Measurements from ENCODE around the gene EIPR1. TPM values are rescaled to one million over a fixed set of nuclear protein-coding genes. Genes with fewer than 3 reads are reported as not detected.
A peak's percentile ranks its signal among the peaks of the same experiment; 100 is the strongest.

The EIPR1 gene
- total RNA-seq, 4 donors from 2014 or later, result 13.8 to 19.0 (median 15.3) TPM

DNA sequence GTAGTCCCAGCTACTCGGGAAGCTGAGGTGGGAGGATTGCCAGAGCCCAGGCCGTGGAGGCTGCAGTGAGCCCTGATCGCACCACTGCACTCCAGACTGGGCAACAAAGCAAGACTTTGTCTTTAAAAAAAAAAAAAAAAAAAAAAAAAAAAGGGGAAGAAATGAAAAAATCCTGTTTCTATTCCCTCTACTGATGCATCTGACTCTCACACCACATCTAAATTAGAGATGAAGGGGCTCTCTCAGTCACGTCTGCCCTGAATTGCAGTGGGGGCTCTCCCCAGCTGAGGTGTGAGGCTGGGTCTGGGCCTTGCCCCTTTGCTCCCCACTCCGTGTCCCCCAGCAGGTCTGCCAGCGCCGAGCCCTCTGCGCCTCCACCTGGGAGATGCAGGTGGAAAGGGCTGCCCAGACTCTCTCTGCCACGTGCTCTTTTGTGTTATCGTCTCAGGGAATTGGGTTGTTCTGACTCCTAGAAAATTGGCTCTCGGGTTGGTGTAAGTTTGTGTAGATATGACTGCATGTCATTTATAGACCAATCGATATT, 32.1 kb upstream of the EIPR1 start:
- no peak for DNase-seq (ENCODE audit: extremely low spot score)
- Histone ChIP-seq H3K4me1 (peaks cover 0 to 15% (median 11%) of the 10 kb centered on the region in 4 donors), H3K36me3 (peaks cover 0 to 33% (median 8%) of the 10 kb centered on the region in 4 donors), H3K4me3 (no peak overlapping the region), H3K27ac (replicated peaks in 1 of 4) (no peak overlapping the region), H3K27me3 (no peaks in the 10 kb centered on the region), H3K9me3 (no peaks in the 10 kb centered on the region)
- TF ChIP-seq POLR2AphosphoS5 (IDR thresholded peaks at IDR 0.05) (no peak), EP300 (IDR thresholded peaks at IDR 0.05) (no peak), POLR2A (IDR thresholded peaks at IDR 0.05; ENCODE audit: low read depth) (no peak)
- TF ChIP-seq, protein P1, sequence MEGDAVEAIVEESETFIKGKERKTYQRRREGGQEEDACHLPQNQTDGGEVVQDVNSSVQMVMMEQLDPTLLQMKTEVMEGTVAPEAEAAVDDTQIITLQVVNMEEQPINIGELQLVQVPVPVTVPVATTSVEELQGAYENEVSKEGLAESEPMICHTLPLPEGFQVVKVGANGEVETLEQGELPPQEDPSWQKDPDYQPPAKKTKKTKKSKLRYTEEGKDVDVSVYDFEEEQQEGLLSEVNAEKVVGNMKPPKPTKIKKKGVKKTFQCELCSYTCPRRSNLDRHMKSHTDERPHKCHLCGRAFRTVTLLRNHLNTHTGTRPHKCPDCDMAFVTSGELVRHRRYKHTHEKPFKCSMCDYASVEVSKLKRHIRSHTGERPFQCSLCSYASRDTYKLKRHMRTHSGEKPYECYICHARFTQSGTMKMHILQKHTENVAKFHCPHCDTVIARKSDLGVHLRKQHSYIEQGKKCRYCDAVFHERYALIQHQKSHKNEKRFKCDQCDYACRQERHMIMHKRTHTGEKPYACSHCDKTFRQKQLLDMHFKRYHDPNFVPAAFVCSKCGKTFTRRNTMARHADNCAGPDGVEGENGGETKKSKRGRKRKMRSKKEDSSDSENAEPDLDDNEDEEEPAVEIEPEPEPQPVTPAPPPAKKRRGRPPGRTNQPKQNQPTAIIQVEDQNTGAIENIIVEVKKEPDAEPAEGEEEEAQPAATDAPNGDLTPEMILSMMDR (IDR thresholded peaks at IDR 0.05), result no peak
- WGBS, result 84% methylated on average over 12 of the region's 12 CpGs
- intact Hi-C loops (cut with DNase I), result no loop called here

DNA sequence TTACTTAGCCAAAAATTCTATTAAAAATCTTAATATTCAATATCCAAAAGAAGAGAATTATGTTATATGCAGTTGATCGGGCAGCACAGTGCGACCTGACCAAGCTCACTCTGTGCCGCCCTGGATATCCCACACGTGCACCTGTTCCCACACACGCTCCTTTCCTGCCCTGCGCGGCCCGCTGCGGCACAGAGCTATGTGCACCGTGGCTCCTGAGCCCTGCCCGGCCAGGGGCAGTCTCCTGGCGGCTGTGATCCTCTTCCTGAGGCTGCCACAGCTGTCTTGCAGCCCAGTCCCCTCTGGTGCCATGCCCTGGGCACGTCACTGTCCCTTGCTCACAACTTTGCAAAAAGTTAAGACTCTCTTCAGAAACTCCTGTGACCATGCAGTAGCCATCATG, 31.2 kb upstream of the EIPR1 start:
- 96% methylated on average over 13 of the region's 13 CpGs for WGBS
- no peaks in the 10 kb centered on the region for H3K9me3 ChIP-seq
- H3K4me3 ChIP-seq, result no peak overlapping the region
- intact Hi-C loops (cut with DNase I), result no loop called here
- no peak overlapping the region for H3K27ac ChIP-seq (replicated peaks in 1 of 4)
- no peak for DNase-seq (ENCODE audit: extremely low spot score)
- TF ChIP-seq, protein P1 (IDR thresholded peaks at IDR 0.05), result no peak
- TF ChIP-seq POLR2AphosphoS5 (IDR thresholded peaks at IDR 0.05), result no peak
- TF ChIP-seq POLR2A (IDR thresholded peaks at IDR 0.05; ENCODE audit: low read depth), result no peak
- peaks cover 0 to 32% (median 7%) of the 10 kb centered on the region in 4 donors for H3K36me3 ChIP-seq
- H3K4me1 ChIP-seq, result peaks cover 8 to 24% (median 13%) of the 10 kb centered on the region in 4 donors
- H3K27me3 ChIP-seq, result no peaks in the 10 kb centered on the region

DNA sequence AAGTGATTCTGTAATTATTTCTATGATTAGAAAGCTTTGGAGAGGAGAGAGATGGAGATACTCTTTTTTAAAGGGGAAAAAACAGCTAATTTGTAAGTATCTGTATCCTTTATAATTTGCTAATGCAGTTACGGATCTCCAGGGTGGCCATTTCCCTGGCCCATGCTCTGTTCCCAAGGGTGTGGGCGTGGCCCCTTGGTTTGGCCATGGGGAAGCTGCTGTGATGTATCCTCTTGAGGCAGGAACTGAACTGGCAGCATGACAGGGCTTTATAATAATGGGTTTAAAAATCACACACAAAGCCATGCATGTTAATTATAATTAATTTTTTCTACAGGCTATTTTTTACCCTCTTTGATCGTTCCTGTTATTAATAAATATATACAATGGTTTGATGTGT, 28.9 kb upstream of the EIPR1 start:
- no peak overlapping the region for H3K27ac ChIP-seq (replicated peaks in 1 of 4)
- no peak for TF ChIP-seq POLR2AphosphoS5 (IDR thresholded peaks at IDR 0.05)
- TF ChIP-seq, protein P1 (IDR thresholded peaks at IDR 0.05), result no peak
- no peak for TF ChIP-seq POLR2A (IDR thresholded peaks at IDR 0.05; ENCODE audit: low read depth)
- TF ChIP-seq EP300 (IDR thresholded peaks at IDR 0.05), result no peak
- DNase-seq (ENCODE audit: extremely low spot score), result peak; percentile 68
- no peaks in the 10 kb centered on the region for H3K27me3 ChIP-seq
- H3K36me3 ChIP-seq, result peaks cover 11 to 49% (median 22%) of the 10 kb centered on the region in 4 donors
- peaks cover 8 to 29% (median 17%) of the 10 kb centered on the region in 4 donors for H3K4me1 ChIP-seq
- intact Hi-C loops (cut with DNase I), result no loop called here
- H3K9me3 ChIP-seq, result no peaks in the 10 kb centered on the region
- no peak overlapping the region for H3K4me3 ChIP-seq
- WGBS, result 73% methylated on average over 3 of the region's 3 CpGs

DNA sequence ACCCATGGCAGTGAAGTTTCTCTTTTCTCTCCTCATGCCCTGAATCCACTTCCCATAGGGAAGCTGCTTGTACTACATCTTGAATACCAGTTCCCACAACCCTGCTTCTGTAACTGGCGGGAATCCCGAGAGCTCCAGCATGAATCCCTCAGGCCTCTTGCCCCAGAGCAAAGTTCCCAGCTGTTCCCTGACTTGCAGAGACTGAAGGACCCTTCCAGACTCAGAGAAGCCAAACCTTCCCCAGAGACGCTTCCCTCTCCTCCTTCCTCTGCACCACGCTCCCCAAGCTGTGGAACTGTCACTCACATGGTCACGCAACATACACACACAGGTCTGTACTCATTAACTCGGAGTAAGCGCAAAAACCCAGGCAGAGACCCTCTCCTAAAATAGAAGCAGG, 28.3 kb upstream of the EIPR1 start:
- 79% methylated on average over 7 of the region's 7 CpGs for WGBS
- H3K27ac ChIP-seq (replicated peaks in 1 of 4), result no peak overlapping the region
- no peaks in the 10 kb centered on the region for H3K9me3 ChIP-seq
- DNase-seq (ENCODE audit: extremely low spot score), result peak; percentile 60
- intact Hi-C loops (cut with DNase I), result no loop called here
- H3K4me3 ChIP-seq, result no peak overlapping the region
- TF ChIP-seq POLR2A (IDR thresholded peaks at IDR 0.05; ENCODE audit: low read depth) (no peak), EP300 (IDR thresholded peaks at IDR 0.05) (no peak), POLR2AphosphoS5 (IDR thresholded peaks at IDR 0.05) (no peak)
- TF ChIP-seq, protein P1 (IDR thresholded peaks at IDR 0.05), result no peak
- H3K4me1 ChIP-seq, result peaks cover 8 to 29% (median 18%) of the 10 kb centered on the region in 4 donors
- peaks cover 15 to 55% (median 25%) of the 10 kb centered on the region in 4 donors for H3K36me3 ChIP-seq
- no peaks in the 10 kb centered on the region for H3K27me3 ChIP-seq

DNA sequence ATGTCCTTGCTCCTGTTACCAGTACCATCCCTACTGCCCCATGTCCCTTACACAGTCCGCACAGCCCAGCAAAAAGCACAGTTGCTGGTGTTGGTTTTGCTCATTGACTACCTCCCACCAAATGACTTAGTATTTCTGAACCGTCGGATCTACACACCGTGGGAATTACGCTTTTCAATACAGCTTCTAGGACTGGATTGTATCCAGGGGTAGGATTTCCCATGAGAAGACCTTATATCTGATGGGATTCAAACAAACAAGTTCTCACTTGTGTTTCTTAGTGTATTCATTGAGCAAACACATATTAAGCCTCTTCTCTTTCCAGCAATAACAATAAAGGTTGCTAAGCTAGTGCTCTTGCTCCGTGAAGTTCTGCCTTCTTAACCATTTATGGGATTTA, 27.7 kb upstream of the EIPR1 start:
- intact Hi-C loops (cut with DNase I), result no loop called here
- H3K4me1 ChIP-seq, result peaks cover 11 to 33% (median 22%) of the 10 kb centered on the region in 4 donors
- TF ChIP-seq EP300 (IDR thresholded peaks at IDR 0.05), result no peak
- no peak for TF ChIP-seq POLR2AphosphoS5 (IDR thresholded peaks at IDR 0.05)
- TF ChIP-seq POLR2A (IDR thresholded peaks at IDR 0.05; ENCODE audit: low read depth), result no peak
- TF ChIP-seq, protein P1 (IDR thresholded peaks at IDR 0.05), result no peak
- no peaks in the 10 kb centered on the region for H3K27me3 ChIP-seq
- DNase-seq (ENCODE audit: extremely low spot score), result no peak
- 84% methylated on average over 6 of the region's 6 CpGs for WGBS
- H3K9me3 ChIP-seq, result no peaks in the 10 kb centered on the region
- no peak overlapping the region for H3K27ac ChIP-seq (replicated peaks in 1 of 4)
- no peak overlapping the region for H3K4me3 ChIP-seq
- peaks cover 20 to 60% (median 28%) of the 10 kb centered on the region in 4 donors for H3K36me3 ChIP-seq

Data from esophagus muscularis mucosa (tissue), 4 donors.